ENCODE measurements around the gene TBC1D9.

GRCh38 chr4:140644470-140645185 lies 111.6 kb downstream of the TBC1D9 start:
- TF ChIP-seq CTCF (IDR thresholded peaks at IDR 0.05) (no peak), EZH2 (IDR thresholded peaks at IDR 0.05; ENCODE audit: borderline replicate concordance, insufficient read depth, low read depth, low read length, poor library complexity, severe bottlenecking) (no peak)

All from B cell (primary cell).